GM21825 (cell line): ENCODE data around the gene ATP6V0C.
"Not testable (repeated sequence)": the region's sequence is repeated elsewhere in the genome, so short reads cannot be mapped to it uniquely, and the experiment has no call there.

ENCODE experiments used
- ATAC-seq: cut with Tn5 transposase; IDR thresholded peaks from one replicate; pipeline ENCODE4 v1.9.1; 2021; ENCODE audit warnings: mild to moderate bottlenecking, moderate library complexity; ENCODE audit not compliant: unreplicated experiment

Gene ATP6V0C

GRCh38 chr16:2474877-2475412, 38.8 kb upstream of the ATP6V0C start, which contains the start of gene TBC1D24:
Gene TBC1D24, plus strand, starts transcription at chr16:2475127. Its CDS starts 21,022 bp downstream, at chr16:2496149.
- ATAC-seq: peak; percentile 44

- no peak for ATAC-seq
These were observed 38.1 kb upstream of the ATP6V0C start for GRCh38 chr16:2475413-2476344.

GRCh38 chr16:2476345-2476720, 37.4 kb upstream of the ATP6V0C start:
- no peak for ATAC-seq

GRCh38 chr16:2476741-2477140, 37.0 kb upstream of the ATP6V0C start:
- no peak for ATAC-seq

GRCh38 chr16:2477327-2477726, 36.4 kb upstream of the ATP6V0C start:
- no peak for ATAC-seq

- ATAC-seq: no peak
These were observed 35.5 kb upstream of the ATP6V0C start for GRCh38 chr16:2478279-2478678.

GRCh38 chr16:2479996-2480395, 33.8 kb upstream of the ATP6V0C start:
- ATAC-seq: not testable (repeated sequence)

GRCh38 chr16:2480948-2481347, 32.8 kb upstream of the ATP6V0C start:
- ATAC-seq: no peak

- no peak for ATAC-seq
These were observed 32.1 kb upstream of the ATP6V0C start for GRCh38 chr16:2481676-2482075.

GRCh38 chr16:2482249-2482648, 31.5 kb upstream of the ATP6V0C start:
- ATAC-seq: no peak

- ATAC-seq: no peak
These were observed 30.8 kb upstream of the ATP6V0C start for GRCh38 chr16:2482708-2483534.

- ATAC-seq: no peak
These were observed 29.5 kb upstream of the ATP6V0C start for GRCh38 chr16:2483939-2484897.

- ATAC-seq: no peak
These were observed 28.7 kb upstream of the ATP6V0C start for GRCh38 chr16:2484898-2485508.

GRCh38 chr16:2485811-2486507, 27.8 kb upstream of the ATP6V0C start:
- no peak for ATAC-seq

- ATAC-seq: peak; percentile 56
These were observed 26.9 kb upstream of the ATP6V0C start for GRCh38 chr16:2486645-2487516.

GRCh38 chr16:2487517-2487842, 26.3 kb upstream of the ATP6V0C start:
- no peak for ATAC-seq

- no peak for ATAC-seq
These were observed 25.7 kb upstream of the ATP6V0C start for GRCh38 chr16:2487903-2488531.

GRCh38 chr16:2489581-2489980, 24.2 kb upstream of the ATP6V0C start:
- no peak for ATAC-seq
